SH-SY5Y (cell line): ENCODE data around the gene CHSY3.

Experiments used
- GATA2 ChIP-seq: IDR thresholded peaks from 2 replicates; pipeline ENCODE4 v1.6.1; 2011; ENCODE audit warnings: mild to moderate bottlenecking, low read depth, low read length
- GATA3 ChIP-seq: IDR thresholded peaks from 2 replicates; pipeline ENCODE4 v1.6.1; 2011; ENCODE audit warnings: low read depth, mild to moderate bottlenecking, low read length, moderate library complexity

DNA sequence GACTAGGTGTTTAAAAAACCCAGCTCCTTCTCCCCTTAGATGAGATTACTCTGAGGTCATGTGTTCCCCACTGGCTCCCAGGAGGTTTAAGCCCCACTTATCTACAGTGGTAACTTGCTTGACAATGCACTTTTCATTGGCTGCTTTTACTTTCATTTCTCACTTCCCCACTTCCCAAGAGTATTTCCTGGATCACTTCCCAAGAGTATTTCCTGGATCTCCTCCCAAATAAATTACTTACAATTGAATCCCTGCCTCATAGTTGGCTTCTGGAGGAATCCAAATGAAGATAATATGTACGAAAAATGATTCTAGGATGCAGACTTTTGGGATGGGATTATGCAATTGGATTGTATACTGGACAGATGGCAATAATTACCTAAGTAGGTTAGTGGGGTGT, 47.1 kb upstream of the CHSY3 start:
- TF ChIP-seq GATA2 = no peak
- no peak for TF ChIP-seq GATA3
